PC-9 (cell line): Measurements from ENCODE around the gene RTP3. TPM values are rescaled to one million over a fixed set of nuclear protein-coding genes. Genes with fewer than 3 reads are reported as not detected.

Source experiments
- BruUV-seq: library from RNA; stranded (reverse); fragments of 400-500 nt; replicated peaks from 2 replicates; lab custom pipeline; 2021; lab: Mats Ljungman, UMichigan
- CTCF ChIA-PET: fragments of 300-600 bp; sonication (Branson Sonifier 250); formaldehyde crosslinking; loops from one replicate; lab custom pipeline; 2022; ENCODE audit warnings: antibody characterized with exemption; lab: Charles Lee
- POLR2A ChIA-PET: fragments of 300-600 bp; sonication (Branson Sonifier 250); formaldehyde crosslinking; loops from one replicate; lab custom pipeline; 2022; ENCODE audit warnings: antibody characterized with exemption; ENCODE audit not compliant: unreplicated experiment; lab: Charles Lee
- DNase-seq, 2 experiments: peaks; one replicate each; pipeline versions ENCODE4 v3.0.0 to v3.0.0-alpha.2; 2015 to 2022; ENCODE audit warnings: mixed read lengths in 1 of 2
- H2AFZ ChIP-seq: fragments of 200-600 bp; sonication (generic); 2 replicates; pipeline ENCODE4 v1.8.1; 2017; ENCODE audit warnings: antibody characterized with exemption
- H3F3A ChIP-seq: fragments of 200-600 bp; sonication (generic); 2 replicates; pipeline ENCODE4 v1.8.1; 2017; ENCODE audit warnings: antibody characterized with exemption, mild to moderate bottlenecking, low read depth; ENCODE audit not compliant: insufficient read depth
- H3K27ac ChIP-seq: fragments of 200-600 bp; sonication (generic); 2 replicates; pipeline ENCODE4 v1.6.1; 2016; ENCODE audit warnings: mixed run types
- H3K27me3 ChIP-seq: fragments of 200-600 bp; sonication (generic); 2 replicates; pipeline ENCODE4 v1.6.1; 2016; ENCODE audit warnings: low read depth, mixed run types; ENCODE audit not compliant: insufficient read depth
- H3K36me3 ChIP-seq: fragments of 200-600 bp; sonication (generic); 2 replicates; pipeline ENCODE4 v1.6.1; 2016; ENCODE audit warnings: low read depth, mixed run types
- H3K4me1 ChIP-seq: fragments of 200-600 bp; sonication (generic); replicated peaks from 2 replicates; pipeline ENCODE4 v1.6.1; 2016; ENCODE audit warnings: mixed run types; ENCODE audit not compliant: insufficient read depth
- H3K4me2 ChIP-seq: fragments of 200-600 bp; sonication (generic); 2 replicates; pipeline ENCODE4 v1.6.1; 2017; ENCODE audit warnings: mixed run types
- H3K4me3 ChIP-seq: fragments of 200-600 bp; sonication (generic); 2 replicates; pipeline ENCODE4 v1.6.1; 2016; ENCODE audit warnings: mixed run types
- H3K79me2 ChIP-seq: fragments of 200-600 bp; sonication (generic); 2 replicates; pipeline ENCODE4 v1.6.1; 2017; ENCODE audit warnings: low read depth, mixed run types
- H3K9me2 ChIP-seq: fragments of 200-600 bp; sonication (generic); 2 replicates; pipeline ENCODE4 v1.8.1; 2017; ENCODE audit warnings: mild to moderate bottlenecking; ENCODE audit not compliant: insufficient read depth
- H3K9me3 ChIP-seq: fragments of 200-600 bp; sonication (generic); 2 replicates; pipeline ENCODE4 v1.8.1; 2016; ENCODE audit warnings: low read depth; ENCODE audit not compliant: insufficient read depth
- H4K20me1 ChIP-seq: fragments of 200-600 bp; sonication (generic); 2 replicates; pipeline ENCODE4 v1.8.1; 2017; ENCODE audit not compliant: insufficient read depth
- EZH2 ChIP-seq: fragments of 200-600 bp; sonication (generic); IDR thresholded peaks from 2 replicates; pipeline ENCODE4 v1.8.0; 2017; ENCODE audit warnings: antibody characterized with exemption, low read depth
- intact Hi-C: fragments of 100-400 bp; cut with micrococcal nuclease; formaldehyde crosslinking; loops from one replicate; pipeline ENCODE4 v1.10.0; 2022; ENCODE audit not compliant: unreplicated experiment
- total RNA-seq: library from RNA; stranded (reverse); gene quantifications from 2 replicates; pipeline ENCODE4 v1.2.3, GENCODE V29; 2021
- TF ChIP-seq, protein P1 (sequence below): fragments of 200-600 bp; sonication (generic); conservative IDR thresholded peaks from 2 replicates; pipeline ENCODE4 v1.6.1; 2017; ENCODE audit warnings: mixed run types, antibody characterized with exemption, mild to moderate bottlenecking, moderate library complexity

Gene RTP3
- total RNA-seq, 1 experiment from 2014 or later = not detected

DNA sequence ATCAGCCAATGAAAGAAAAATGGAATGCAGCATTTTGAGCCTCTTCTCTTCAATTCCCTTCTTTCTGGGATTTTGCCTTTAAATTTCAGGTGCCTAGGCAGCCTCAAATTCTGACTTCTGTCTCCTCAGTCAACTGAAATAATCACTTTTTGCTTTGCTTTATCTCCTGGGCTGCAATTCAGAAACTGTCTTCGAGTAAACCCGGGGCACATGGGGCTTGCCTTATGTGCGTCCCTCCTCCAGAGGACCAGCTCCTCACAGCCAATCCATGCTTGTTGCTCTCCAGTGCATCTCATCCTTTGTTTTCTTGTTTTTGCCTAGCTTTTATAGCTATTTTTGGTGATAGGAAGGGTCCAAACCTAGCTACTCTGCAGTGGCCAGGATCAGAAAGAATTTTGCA lies 8.8 kb downstream of the RTP3 start:
- H3K4me2 ChIP-seq = no peak overlapping the region
- no peaks in the 10 kb centered on the region for H3K79me2 ChIP-seq
- no peaks in the 10 kb centered on the region for H3K9me3 ChIP-seq
- no TSS peak for BruUV-seq
- H3F3A ChIP-seq = no peaks in the 10 kb centered on the region
- TF ChIP-seq, protein P1, sequence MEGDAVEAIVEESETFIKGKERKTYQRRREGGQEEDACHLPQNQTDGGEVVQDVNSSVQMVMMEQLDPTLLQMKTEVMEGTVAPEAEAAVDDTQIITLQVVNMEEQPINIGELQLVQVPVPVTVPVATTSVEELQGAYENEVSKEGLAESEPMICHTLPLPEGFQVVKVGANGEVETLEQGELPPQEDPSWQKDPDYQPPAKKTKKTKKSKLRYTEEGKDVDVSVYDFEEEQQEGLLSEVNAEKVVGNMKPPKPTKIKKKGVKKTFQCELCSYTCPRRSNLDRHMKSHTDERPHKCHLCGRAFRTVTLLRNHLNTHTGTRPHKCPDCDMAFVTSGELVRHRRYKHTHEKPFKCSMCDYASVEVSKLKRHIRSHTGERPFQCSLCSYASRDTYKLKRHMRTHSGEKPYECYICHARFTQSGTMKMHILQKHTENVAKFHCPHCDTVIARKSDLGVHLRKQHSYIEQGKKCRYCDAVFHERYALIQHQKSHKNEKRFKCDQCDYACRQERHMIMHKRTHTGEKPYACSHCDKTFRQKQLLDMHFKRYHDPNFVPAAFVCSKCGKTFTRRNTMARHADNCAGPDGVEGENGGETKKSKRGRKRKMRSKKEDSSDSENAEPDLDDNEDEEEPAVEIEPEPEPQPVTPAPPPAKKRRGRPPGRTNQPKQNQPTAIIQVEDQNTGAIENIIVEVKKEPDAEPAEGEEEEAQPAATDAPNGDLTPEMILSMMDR = no peak
- TF ChIP-seq EZH2 = no peak
- no peaks in the 10 kb centered on the region for H4K20me1 ChIP-seq
- no peak overlapping the region for H3K4me3 ChIP-seq
- intact Hi-C loops = no loop called here
- no peak for DNase-seq
- H3K27me3 ChIP-seq = no peaks in the 10 kb centered on the region
- H3K27ac ChIP-seq = no peak overlapping the region
- no peaks in the 10 kb centered on the region for H3K9me2 ChIP-seq
- CTCF ChIA-PET = no interaction called here
- POLR2A ChIA-PET = no interaction called here
- no peaks in the 10 kb centered on the region for H3K4me1 ChIP-seq
- no peak overlapping the region for H2AFZ ChIP-seq
- no peaks in the 10 kb centered on the region for H3K36me3 ChIP-seq

DNA sequence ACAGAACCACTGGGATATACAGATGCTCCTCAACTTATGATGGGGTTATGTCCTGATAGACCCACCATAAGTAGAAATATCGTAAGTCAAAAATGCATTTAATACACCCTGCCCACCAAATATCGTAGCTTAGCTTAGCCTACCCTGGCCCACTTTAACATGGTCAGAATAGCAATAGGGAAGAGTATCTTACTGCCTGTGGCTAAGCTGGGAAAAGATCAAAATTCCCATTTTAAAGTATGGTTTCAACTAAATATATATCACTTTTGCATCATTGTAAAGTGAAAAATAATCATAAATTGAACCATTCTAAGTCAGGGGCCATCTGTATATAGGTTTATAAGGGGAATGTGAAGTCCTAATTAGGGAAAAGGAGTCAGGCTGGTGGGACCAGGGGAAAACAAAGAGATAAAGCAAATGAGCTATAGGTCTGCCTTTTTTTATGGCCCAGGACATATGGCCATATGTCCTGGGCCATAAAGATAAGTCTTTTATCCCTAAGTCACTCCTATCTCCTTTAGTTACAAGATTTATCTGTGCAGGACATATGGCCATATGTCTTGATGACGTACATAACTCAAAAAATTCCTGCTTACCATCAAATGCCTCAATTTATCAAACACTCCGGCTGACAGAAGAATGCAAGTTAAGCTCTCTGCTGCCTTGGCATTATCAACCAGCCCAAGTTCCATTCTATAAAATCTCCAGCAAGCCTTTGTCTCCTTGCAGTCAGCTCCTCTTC lies 11.2 kb downstream of the RTP3 start:
- H3K4me1 ChIP-seq = no peaks in the 10 kb centered on the region
- H3K4me2 ChIP-seq = no peak overlapping the region
- H3K4me3 ChIP-seq = no peak overlapping the region
- H2AFZ ChIP-seq = no peak overlapping the region
- intact Hi-C loops = no loop called here
- no peak for DNase-seq
- CTCF ChIA-PET = no interaction called here
- no peaks in the 10 kb centered on the region for H3K9me2 ChIP-seq
- H3K9me3 ChIP-seq = no peaks in the 10 kb centered on the region
- POLR2A ChIA-PET = no interaction called here
- no peaks in the 10 kb centered on the region for H3K27me3 ChIP-seq
- H3K27ac ChIP-seq = no peak overlapping the region
- no peaks in the 10 kb centered on the region for H4K20me1 ChIP-seq
- H3K79me2 ChIP-seq = no peaks in the 10 kb centered on the region
- BruUV-seq = no TSS peak
- no peaks in the 10 kb centered on the region for H3F3A ChIP-seq
- no peaks in the 10 kb centered on the region for H3K36me3 ChIP-seq
- TF ChIP-seq EZH2 = no peak
- TF ChIP-seq, protein P1 = no peak

DNA sequence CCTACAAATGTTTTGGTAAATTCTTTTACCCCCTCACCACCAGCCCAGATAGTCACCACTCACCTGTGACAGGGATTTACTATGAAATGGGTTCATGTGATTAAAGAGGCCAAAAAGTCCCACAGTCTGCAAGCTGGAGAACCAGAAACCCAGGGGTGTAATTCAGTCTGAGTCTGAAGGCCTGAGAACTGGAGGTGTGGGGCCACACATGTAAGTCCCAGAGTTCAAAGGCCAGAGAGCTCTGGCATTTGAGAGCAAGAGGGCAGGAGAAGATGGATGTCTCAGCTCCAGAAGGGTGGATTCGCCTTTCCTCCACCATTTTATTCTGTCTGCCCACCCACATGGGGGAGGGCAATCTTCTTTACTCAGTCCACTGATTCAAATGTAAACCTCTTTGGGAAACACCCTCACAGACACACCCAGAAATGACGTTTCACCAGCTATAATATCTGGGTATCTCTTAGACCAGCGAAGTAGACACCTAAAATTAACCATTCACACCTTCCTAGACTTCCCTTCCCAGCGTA lies 11.9 kb downstream of the RTP3 start:
- TF ChIP-seq EZH2 = no peak
- TF ChIP-seq, protein P1 = no peak
- no peak for DNase-seq
- Histone ChIP-seq H3K27me3 (no peaks in the 10 kb centered on the region), H3K79me2 (no peaks in the 10 kb centered on the region), H3K36me3 (no peaks in the 10 kb centered on the region), H3K4me2 (no peak overlapping the region), H2AFZ (no peak overlapping the region), H3K27ac (no peak overlapping the region), H3K4me3 (no peak overlapping the region), H3K9me3 (no peaks in the 10 kb centered on the region), H3K9me2 (no peaks in the 10 kb centered on the region), H3F3A (no peaks in the 10 kb centered on the region), H3K4me1 (no peaks in the 10 kb centered on the region), H4K20me1 (no peaks in the 10 kb centered on the region)
- ChIA-PET CTCF (no interaction called here), POLR2A (interaction anchor here (0.5 kb wide), 1 partner anchor 235 kb away, joined by 7 read pairs; no protein-coding TSS in a partner anchor)
- BruUV-seq = no TSS peak
- intact Hi-C loops = no loop called here
